ENCODE data around the gene KIF16B.
"Not testable (repeated sequence)": the region's sequence is repeated elsewhere in the genome, so short reads cannot be mapped to it uniquely, and the experiment has no call there.

Gene KIF16B

DNA sequence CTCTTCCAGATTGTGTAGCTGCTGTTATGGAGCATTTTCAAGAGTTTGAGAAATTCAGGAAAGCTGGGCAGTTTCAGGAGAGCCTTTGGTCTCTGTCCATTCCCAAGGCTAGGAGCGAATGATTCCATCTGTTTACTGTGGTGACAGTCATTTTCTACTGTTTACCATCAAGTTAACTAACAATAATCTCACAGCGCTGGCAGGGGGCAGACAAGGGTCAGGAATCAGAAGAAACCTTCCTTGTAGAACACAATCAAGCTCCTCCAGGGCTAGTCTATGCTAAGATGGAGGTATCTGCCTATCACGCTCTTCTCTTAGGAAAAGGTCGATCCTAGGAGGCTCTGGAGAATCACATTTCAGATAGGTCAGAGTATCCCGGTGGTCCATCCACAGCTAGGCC is 293.9 kb downstream of the KIF16B start:
- DNase-seq: no peak

DNA sequence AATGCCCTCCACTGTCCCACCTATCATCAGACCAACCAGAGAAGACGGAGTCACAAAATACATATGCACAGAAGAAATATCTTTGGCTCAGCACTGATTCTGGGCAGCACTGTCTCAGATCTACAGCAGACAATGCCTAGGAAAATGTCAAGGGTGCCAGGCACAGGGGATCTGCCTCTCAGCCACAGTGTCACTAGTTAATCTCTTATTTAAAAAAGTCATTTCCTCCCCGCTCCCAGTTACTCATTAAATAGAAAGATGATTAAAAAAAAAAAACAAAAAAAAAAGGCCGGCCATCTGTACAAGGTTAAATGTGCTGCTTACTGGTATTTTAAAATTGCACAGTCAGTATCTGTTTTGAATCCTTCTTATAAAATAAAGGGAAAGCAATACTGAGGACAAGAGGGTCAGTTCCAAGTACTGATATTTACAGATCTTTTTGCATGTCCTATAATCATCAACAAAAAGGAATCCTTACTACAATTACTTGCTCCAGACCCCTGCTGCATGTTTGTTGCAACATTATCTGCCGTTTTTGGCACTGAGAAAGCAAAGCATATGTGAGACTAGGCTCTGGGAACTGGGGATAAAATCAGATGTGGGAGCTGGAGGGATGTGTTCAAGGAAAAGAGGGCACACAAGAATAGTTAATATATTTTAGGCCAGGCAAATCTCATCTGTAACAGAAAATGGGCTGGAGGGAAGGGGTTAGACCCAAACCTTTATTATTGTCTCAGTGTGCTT is 299.3 kb downstream of the KIF16B start:
- no peak for DNase-seq

DNA sequence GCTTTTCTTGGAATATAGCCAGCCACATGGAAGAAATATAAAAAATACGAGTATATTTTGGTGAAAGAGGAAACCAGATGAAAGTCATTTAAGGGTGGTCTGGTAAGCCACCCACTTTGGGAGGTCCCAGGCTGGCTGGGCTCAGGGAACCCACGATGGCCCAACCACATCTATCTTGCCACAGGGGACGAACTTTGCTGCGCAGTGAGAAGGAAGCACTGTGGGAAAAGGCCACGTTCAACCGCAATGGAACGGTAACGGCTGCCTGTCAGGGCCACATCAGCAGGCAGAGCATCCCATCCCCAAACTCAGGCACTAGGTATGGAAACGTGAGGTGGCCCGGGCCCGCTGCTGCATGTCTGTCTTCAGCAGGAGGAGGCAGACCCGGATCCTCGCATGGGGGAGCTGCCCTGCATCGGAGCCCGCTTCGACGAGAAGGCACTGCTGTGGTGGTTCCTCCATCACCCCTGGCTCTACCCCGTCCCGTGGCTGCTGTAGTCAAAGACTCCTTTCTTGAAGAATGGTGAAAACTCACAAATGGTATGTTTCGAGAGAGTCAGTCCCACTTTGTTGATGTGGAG is 300.4 kb downstream of the KIF16B start:
- no peak for DNase-seq

DNA sequence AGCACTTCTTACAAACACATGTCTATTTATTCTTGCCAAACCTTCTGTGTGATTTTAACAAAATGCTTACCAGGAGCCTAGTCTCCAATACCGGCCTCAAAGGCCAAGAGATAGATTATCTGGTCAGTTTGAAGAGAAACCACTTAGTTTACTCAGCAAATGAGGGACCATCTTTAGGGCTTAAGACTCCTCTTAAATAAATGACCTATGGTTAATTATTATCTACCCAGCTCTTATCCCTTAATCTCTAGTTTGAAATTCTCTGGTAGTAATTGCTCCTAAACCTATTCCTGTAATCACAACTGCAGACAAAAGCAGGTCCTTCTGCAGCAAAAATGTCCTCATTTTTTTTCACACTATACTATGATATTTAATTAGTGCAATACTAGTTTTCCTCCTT is 301.8 kb downstream of the KIF16B start:
- DNase-seq: no peak

DNA sequence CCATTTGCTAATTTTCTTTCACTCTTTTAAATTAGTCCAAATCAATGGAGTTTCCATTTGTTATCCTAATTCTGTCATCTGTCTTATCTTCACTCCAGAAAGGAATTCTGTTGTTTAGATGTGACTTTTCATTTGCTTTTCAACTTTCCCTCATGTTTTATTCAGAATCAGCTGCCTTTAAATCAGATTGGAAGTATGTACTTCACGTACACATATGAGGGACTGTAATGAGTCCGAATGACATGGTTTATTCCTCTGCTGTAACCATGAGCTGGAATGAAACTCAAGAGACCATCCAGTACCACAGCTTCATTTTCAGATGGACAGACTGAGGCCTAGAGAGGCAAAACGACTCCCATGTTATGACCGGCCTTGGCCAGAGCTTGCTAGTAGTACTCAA is 302.3 kb downstream of the KIF16B start:
- DNase-seq: no peak

DNA sequence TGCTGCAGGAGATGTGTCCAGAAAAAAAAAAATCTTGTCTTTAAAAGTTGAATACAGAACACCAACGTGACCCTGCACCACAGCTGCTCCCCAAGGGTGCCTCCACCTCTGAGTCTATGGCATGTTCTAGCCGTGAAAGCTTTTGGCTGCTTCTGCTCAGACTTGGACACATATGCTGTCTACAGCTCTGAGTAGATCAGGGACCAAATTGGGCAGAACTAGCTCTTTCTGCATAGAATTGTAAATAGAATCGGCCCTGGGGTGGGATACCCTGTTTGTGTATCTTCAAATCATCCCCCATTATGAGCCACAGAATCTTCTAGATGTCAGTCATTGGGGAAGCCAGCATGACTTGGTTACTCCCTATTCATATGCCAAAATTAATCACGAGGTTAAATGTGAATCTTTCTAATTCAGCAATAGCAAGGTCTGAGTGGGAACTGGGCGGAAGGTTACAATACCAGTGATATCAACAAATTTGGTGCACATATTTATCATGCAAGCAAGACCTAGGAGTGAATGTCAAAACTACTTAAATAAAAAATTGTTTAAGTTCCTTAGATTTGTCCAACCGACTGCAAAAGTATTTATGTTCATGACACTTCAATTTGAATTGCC is 302.8 kb downstream of the KIF16B start:
- DNase-seq: no peak

DNA sequence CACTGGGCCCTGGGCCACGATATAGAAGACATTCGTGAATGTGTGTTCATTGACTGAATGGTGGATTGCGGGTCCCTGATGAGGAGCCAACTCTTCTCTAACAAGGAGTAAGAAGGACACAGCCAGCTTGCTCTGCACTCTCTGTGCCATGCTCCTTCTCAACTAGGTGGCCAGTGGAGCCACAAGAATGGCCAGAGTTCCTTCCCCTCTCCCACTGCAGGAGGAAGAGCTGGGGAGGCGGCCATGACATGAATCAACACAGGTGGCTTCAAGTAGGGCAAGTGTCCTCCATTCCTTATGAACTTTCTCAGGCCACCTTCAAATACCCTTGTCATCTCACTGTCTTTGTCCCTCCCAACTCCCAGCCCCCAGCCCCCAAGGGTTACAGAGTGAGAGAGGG is 305.7 kb downstream of the KIF16B start:
- DNase-seq: no peak

DNA sequence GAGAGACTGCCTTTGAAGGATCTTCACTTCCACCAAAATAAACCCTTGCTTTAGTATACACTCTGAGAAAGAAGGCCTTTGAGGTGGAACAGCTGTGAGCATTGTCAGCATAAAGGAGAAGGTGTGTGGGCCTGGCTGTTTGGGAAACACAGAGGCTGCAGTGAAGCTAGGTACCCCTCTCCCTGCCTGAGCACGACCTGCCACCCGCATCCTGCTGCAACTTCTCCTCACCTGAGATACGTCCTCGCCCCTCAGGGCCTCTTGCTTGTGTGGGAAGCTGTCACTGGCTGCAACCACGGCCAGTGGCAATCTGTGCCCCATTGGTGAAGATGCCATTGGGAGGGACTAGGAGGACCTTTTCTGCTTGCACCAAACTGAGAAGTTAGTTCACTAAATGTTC is 307.9 kb downstream of the KIF16B start:
- DNase-seq: no peak

DNA sequence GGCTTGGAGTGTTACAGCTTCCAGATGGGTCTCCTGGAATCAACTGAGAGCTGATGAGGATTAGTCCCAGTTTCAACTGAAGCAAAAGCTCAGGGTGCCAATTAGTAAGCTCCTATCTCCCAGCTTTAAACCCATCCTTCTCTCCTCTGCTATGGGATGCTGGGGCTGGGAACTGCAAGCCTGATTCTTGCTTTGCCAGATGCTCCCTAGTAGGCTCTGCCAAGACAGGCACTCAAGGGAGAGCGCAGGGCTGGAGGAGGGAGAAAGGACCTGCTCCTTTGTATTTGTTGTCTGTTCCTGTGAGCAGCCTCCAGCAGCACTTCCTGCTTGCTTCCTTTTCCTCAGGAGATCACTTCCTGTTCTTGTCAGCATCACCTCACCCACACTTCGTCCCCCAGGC is 309.7 kb downstream of the KIF16B start:
- no peak for DNase-seq

DNA sequence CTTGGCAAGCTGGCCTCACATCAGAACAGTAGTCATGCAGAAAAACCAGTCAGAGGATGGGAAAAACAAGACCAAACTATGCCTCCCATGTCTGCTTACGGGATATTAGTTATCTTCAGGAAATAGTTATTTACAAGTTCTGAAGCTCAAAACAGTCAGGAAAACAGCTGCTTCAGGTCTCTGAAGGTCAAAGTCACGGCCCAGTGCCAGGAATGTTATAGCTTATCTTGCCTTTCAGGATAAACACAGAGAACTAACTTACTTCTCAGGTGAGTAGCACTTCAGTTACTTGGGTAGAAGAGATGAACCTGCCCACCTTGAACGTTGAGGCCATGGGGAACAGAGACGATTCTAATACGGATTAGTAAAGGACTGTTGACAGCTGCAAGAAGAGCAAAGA is 310.7 kb downstream of the KIF16B start:
- no peak for DNase-seq

DNA sequence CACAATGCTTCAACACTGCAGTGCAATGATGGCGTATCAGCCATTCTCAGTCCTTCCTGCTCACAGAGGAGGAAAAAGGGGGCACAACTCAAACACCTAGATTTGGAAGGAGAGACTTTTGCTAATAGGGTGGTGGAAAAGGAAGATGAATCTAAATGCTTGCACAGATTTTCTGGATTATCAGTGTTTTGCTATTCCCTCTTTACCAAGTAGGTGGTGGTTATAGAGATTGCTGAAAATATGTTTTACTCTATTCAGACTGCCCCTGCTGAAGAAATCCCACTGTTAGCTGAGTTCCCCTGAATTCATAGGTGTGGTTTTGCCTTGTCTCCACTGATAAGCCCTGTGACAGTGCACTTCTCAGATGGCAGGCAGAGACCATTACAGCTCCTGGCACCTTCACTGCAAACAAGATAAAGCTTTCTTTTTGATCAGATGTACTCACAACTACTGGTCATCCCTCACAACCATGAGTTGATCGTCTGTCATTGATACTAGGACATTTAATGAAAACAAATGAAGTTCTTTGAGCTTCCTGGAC is 311.4 kb downstream of the KIF16B start:
- no peak for DNase-seq

DNA sequence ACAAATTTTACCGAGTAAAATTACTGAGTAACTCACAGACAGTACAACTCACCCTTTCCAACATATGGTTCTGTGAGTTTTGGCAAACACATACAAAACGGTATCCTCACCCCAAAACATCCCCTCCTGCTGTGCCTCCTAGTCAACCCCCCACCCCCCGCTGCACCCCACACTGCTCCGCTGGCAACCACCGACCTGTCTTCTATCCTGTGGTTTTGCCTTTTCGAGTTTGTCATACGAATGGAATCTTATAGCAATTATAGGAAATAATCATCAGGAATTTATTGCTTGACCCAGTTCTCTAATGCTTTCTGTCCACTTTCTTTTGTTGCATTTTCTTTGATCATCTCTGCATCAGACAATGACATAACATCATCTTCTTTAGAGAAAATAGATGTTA is 312.3 kb downstream of the KIF16B start:
- no peak for DNase-seq

DNA sequence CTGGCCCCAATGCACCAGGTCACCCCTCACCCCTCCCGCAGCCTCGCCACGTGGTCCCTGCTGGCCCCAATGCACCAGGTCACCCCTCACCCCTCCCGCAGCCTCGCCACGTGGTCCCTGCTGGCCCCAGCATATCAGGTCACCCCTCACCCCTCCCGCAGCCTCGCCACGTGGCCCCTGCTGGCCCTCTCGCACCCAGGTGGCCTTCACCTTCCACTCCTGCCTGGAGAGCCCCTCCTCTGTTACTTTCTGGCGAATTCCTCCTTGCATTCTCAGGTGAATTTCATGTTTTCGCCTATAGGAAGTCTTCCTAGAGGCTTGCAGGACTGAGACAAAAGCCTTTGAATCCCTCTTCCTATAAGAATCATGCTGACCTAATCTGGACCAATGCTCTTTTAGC is 313.1 kb downstream of the KIF16B start:
- DNase-seq: not testable (repeated sequence)

DNA sequence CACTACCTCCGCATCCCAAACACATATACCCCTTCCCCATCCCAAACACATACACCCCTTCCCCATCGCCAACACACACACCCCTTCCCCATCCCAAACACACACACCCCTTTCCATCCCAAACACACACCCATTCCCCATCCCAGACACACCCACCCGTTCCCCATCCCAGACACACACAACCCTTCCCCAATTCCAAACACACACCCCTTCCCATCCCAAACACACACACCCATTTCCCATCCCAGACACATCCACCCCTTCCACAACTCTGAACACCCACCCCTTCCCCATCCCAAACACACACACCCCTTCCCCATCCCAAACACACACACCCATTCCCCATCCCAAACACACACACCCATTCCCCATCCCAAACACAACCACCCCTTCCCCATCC is 314.5 kb downstream of the KIF16B start:
- no peak for DNase-seq

DNA sequence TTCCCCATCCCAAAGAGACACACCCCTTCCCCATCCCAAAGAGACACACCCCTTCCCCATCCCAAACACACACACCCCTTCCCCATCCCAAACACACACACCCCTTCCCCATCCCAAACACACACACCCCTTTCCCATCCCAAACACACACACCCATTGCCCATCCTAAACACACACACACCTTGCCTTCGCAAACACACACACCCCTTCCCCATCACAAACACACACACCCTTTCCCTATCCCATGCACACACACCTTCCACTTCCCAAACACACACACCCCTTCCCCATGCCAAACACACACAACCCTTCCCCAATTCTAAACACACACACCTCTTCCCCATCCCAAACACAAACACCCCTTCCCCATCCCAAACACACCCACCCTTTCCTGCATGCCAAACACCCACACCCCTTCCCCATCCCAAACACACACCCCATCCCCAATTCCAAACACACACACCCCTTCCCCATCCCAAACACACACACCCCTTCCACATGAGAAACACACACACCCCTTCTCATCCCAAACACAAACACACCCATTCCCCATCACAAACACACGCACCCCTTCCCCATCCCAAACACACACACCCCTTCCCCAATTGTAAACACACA is 315.3 kb downstream of the KIF16B start:
- DNase-seq: no peak

DNA sequence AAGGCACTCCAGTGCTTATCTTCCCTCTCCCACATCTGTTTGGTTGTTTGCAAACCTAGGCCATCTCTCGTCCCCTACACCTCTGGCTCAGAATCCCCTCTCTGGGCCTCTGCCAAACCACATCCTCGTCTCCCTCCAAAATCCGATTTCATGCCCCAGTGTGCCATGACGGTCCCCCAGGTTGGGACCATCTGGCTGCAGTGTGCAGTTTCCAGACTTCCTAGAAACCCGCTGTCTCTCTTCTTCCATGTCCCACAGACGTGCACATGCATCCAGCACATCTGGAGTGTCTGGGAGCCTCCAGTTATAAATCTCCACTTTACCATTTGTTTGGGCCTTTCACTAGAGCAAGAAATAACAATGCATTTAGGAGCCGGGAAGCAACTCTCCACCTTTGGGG is 316.2 kb downstream of the KIF16B start:
- no peak for DNase-seq

DNA sequence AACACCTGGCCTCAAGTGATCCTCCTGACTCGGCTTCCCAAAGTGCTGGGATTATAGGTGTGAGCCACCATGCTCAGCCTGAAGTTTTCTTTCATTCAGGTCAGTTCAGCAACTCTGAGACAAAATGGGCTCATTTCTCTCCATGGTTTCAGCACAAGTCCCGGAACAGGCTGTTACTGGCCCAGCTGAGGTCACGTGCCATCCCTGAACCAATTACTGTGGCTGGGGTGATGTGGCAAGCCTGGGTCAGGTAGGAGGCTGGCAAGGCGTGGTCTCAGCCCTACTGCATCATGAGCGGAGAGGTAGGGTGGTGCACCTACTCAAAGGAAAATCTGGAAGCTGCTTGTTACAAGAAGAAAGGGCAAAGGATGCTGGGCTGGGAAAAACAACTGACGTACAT is 326.4 kb downstream of the KIF16B start:
- DNase-seq: no peak

DNA sequence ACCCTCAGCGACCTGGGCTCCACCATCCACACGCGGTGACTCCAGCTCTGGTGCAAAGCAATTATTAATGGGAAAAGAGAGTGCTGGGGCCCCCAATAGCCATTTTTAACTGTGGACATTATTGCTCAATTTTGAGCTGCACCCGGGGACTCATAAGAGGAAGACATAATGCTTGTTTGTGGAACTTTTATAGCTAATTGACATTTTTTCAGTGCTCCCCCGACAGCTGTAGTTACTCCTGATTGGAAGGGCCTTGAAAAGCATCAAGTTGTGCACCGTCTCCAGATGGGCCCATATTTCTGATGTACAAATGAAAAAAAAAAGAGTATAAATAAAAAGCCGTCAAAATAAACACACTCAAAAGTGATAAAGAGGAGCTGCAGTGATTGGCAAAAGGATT is 327.0 kb downstream of the KIF16B start:
- DNase-seq: no peak

DNA sequence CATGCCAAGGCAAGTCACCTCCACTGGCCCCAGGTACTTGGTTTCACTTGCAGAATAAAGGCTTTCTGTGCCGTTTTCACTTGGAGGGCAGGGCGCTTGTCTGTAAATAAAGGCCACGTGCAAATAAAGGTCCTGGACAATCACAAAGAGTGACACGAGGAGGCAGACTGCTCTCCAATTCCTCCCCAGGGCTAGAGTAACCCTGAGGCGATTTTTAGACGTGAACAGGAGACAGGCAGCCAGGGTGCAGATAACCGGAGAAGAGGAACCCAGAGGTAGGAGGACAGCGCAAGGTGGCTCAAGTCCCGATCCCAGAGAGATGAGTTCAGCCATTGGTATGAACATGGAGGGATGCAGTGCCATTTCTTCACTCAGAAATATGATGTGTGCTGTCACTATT is 327.4 kb downstream of the KIF16B start:
- no peak for DNase-seq

DNA sequence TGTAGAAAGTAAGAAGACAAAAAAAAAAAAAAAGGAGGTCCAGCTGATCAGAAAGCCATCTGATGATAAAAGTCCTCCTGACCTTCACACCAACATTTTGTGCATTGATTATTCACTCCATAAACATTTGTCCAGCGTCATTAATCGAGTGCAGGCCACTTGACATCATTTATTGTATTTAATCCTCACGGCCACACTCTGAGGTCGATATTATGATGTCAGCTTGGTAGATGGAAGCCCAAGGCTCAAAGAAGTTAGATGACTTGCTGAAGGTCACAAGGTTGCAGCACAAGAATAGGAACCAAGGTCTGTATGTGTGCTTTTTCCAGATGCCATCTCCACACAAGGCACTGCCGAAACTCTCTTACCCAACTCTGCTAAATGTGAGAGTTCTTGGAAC is 328.4 kb downstream of the KIF16B start:
- no peak for DNase-seq

DNA sequence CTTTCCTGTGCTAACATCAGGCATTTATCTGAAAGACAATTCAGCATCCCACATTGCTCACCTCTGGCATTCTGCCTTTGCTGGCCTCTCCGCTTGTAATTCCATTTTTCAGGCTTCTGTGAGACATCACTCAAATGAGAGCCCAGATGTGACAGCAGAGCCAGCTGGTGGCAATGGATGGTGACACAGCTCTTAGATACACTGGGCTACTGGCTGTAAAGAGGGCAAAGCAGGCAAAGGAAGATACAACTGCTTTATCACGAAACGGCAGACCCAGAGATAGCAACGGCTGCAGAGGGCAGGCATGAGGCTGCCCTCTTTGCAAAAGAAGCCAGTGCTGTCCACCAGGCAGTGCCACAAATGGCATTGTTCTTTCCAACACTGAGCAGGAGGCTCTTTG is 329.8 kb downstream of the KIF16B start:
- DNase-seq: no peak

DNA sequence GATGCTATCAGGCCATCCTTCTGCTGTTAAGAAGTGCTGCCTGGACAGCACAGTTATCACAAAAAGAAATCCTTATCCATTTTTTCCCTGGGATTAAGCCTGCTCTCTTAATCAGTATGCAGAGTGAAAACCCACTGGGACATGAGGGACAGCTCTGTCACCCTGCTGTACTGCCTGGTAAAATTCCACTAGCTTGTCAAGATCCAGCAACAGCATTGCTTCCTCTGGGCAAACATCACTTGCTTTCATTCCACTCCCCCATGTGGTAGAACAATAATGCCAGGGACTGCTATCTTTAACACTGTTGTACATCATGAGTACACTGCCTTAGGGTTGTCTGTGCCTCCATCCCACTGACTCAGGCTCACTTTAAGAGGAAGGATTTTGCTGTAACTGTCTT is 331.3 kb downstream of the KIF16B start:
- no peak for DNase-seq

DNA sequence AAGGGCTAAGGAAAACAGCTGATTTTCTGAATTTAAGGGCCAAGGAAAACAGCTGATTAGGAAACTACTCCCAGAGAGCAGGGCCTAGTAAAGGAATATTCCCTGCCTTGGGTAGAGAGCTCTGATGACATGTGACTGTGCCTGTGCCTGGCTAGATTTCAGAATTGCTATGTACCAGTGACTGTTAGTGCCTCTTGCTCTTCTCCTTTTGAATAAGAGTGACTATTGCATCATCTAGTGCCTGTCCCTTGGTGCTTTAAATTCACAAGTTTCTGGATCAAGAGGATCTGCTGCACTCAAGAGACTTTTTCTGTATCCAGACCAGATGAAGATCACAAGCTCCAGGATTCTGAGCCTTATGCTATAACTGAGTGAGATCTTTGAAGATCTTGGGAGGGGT is 332.9 kb downstream of the KIF16B start:
- DNase-seq: no peak
